Limb (tissue), 2 donors: Measurements from ENCODE around the gene MAP2.
"Not testable (repeated sequence)": the region's sequence is repeated elsewhere in the genome, so short reads cannot be mapped to it uniquely, and the experiment has no call there.

Experiments
- DNase-seq, 2 donors: peaks; one replicate each; pipeline ENCODE4 v3.0.0-alpha.2; 2016; ENCODE audit errors: extremely low spot score in 2 of 2

MAP2 gene

DNA sequence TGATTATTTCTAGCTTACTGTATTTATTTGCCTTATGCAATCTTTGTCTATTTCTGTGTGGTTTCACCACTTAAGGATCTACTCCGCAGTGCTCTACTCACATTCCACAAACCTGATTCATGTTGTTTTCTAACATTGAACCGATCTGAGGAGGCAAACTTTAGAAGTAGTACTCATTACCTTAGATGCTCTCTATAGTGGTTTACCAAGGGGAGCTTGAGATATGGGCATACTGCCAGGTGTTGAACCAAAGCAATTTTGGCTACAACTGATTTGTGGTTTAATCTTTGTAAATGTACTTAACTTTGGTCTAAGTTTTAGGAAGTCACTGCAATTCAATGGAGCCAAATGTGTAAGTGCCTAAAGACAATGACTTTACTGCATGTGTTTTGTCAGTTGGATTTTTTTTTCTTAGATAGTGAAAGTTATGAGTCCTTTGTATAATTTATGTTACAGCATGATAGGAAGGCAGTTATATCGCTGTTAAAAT is 50.1 kb downstream of the MAP2 start:
- no peak for DNase-seq

DNA sequence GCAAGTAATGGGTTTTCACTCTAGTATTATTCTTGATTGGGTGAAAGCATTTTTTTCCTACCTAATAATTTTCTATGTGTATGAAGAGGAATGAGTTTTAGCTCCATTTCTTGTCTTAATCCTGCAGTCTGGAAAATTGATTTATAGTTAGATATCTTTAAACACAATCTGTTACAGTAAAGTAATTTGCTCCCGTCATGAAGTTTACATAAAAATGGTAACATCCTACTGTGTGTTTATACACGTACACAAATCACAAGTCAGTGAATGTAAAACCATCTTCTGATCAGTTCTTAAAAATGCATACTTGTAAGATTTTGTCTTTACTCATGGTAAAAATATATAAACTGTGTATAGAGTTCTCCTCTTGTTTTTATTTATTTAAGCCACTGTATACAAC is 51.1 kb downstream of the MAP2 start:
- DNase-seq = no peak

DNA sequence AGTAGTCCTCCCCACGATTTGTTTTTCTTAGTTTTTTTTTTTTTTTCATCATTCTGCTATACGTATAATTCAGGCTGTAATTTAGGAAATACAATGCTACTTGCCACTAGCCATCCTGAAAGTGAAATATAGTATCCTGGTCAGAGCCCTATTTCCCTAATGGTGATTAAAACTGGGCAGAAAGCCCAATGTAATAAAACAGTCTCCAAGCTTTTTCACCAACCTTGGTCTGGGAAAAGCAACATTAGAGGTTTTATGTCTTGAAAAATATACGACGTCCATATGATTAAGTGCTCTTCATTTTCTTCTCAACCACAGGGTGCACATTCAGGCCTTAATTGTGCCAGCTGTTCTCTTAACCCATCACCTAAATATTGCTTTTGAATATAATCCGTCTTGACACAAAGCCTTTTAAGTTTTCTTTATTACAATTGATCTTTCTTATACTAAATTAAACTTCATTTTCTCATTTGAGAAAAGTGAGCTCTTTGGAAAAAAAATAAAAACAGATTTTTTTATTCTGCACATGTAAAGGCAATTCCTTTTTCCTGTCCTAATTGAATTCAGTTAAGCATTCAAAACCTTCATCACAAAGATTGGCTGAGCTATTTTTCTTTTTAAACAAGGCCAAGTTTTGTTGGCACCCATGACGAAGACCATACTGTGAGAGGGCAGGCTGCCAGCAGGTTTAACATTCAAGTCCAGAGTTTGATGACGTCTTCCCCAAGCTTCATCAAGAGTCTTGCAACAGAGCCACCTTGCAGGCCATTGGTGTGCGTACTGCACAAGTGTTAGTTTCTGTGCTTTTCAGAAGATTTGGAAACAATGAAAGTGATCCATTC is 52.7 kb downstream of the MAP2 start:
- DNase-seq = peak; percentile 63 to 78

DNA sequence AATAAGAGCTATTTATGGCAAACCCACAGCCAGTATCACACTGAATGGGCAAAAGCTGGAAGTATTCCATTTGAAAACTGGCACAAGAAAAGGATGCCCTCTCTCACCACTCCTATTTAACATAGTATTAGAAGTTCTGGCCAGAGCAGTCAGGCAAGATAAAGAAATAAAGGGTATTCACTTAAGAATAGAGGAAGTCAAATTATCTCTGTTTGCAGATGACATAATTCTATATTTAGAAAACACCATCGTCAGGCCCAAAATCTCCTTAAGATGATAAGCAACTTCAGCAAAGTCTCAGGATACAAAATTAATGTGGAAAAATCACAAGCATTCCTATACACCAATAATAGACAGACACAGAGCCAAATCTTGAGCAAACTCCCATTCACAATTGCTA is 68.4 kb downstream of the MAP2 start:
- DNase-seq = not testable (repeated sequence)

DNA sequence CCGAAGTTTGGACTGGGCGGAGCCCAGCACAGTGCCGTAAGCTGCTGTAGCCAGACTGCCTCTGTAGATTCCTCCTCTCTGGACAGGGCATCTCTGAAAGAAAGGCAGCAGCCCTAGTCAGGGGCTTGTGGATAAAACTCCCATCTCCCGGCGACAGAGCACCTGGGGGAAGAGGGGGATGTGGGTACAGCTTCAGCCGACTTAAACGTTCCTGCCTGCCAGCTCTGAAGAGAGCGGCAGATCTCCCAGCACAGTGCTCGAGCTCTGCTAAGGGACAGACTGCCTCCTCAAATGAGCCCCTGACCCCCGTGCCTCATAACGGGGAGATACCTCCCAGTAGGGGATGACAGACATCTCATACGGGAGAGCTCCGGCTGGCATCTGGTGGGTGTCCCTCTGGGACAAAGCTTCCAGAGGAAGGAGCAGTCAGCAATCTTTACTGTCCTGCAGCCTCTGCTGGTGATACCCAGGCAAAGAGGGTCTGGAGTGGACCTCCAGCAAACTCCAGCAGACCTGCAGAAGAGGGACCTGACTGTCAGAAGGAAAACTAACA is 71.3 kb downstream of the MAP2 start:
- not testable (repeated sequence) for DNase-seq

DNA sequence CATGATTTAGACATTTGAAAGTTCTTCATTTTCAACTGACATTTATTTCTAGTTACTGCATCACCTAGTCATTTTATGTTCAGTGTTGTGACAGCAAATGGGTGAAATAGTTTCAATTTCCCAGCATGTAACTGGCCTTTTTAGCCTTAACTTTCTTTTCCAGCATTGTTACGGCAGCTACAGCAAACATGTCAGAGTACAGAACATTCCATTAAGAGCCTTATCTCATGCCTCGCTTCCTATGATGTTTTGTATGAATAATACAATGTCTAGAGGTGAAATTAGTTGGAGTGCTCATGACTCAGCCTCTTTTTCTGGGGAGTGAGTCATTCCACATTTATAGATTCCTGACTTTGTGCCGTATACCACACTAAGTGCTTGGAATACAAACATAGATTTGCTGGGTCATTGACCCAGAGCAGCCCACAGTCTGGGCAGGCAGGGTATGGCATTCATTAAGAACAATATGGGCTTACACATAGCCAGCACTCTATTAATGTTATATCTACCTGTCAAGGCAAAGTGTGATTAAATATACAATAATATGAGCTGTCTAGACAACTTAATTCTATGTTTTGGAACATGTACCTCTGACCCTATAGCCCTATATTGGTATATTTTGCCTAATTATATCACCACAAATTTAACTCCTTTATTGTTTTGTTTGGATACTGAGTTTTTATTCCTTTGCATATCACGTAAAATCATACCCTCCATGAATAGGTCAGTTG is 72.2 kb downstream of the MAP2 start:
- no peak for DNase-seq

DNA sequence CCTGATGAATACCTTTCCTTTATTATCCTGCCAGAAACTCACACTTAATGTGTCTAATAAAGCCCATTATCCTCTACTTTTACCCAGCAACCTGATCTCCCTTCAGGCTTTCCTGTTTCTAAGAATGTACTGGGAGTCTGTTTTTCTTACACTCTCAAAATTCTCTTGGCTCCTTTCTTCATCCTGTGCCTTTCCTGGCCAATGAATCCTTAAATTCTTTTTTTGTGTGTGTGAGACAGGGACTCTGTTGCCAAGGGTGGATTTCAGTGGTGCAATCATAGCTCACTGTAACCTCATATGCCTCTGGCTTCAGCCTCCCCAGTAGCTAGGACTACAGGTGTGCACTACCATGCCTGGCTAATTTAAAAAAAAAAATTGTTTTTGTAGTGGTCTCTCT is 72.7 kb downstream of the MAP2 start:
- DNase-seq = no peak

DNA sequence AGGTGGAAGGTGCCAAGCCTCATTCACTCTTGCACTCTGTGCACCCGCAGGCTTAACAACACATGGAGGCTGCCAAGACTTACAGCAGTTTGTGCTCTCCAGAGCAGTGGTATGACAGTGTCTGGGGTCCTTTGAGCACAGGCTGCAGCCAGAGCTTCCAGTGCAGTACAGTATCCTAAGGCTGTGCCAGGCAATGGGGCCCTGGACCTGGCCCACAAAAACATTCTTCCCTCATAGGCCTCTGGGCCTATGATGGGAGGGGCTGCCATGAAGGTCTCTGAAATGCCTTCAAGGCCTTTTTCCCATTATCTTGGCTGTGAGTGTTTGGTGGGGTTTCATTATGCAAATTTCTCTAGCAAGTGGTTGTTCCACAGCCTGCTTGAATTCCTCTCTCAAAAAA is 74.8 kb downstream of the MAP2 start:
- no peak for DNase-seq

DNA sequence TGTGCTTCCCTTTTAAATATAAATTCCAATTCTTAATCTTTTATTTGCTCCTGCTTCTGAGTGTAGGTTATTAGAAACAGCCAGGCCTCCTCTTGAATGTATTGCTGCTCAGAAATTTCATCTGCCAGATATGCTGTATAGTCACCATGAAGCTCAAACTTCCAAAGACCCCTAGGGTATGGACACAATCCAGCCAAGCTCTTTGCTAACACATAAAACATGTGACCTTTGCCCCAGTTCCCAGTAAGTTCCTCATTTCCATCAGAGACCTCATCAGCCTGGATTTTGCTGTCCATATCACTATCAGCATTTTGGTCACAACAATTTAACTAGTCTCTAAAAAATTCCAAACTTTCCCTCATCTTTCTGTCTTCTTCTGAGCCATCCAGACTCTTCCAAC is 75.2 kb downstream of the MAP2 start:
- no peak for DNase-seq

DNA sequence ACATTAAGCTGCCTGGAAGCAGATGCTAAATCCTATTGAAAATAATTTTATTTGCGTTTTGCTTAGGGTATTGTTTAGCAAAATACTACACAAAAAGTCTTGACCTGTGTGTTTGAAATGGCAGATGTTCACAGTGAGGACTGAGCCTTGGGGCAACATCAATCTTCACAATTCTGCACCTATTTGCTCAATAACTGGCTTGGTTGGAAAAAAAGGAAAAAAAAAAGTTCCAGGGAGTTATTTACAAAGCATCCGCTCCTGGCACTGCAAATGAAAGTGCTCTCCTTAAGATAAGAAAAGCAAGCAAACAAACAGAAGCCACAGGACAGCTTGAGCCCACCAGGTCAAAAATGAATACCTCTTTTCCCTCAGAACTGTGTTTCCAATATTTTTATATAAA is 77.7 kb downstream of the MAP2 start:
- DNase-seq = no peak

DNA sequence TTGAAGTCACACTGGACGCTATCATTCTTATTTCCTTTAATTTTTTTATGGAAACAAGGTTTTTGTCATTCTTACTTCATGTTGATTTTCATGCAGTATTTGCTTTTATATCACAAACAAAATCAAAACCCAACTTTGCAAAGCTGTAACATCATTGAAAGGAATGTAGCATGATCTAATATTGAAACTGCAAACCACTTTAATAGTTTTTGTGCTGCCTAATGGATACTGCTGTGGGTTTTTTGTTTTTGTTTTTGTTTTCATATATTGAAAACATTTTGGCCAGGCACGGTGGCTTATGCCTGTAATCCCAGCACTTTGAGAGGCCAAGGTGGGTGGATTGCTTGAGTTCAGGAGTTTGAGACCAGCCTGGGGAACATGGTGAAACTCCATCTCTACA is 81.6 kb downstream of the MAP2 start:
- DNase-seq = no peak

DNA sequence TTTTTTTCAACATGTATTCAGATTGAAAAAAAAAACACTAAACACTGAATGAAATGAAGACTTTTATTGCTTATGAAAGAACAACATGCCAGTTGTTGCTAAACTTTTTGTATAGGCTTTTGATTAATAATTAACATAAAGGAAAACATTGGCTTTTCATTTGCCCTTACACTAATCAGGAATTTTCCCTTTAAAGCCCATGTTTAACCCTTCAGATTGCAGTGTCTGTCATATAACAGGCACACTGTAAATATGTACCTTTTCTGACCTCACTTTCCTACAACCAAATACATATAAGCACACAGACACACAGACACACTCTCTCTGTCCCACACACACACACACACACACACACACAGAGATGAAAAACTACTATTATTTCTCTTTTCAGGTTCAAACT is 84.4 kb downstream of the MAP2 start:
- DNase-seq = no peak

DNA sequence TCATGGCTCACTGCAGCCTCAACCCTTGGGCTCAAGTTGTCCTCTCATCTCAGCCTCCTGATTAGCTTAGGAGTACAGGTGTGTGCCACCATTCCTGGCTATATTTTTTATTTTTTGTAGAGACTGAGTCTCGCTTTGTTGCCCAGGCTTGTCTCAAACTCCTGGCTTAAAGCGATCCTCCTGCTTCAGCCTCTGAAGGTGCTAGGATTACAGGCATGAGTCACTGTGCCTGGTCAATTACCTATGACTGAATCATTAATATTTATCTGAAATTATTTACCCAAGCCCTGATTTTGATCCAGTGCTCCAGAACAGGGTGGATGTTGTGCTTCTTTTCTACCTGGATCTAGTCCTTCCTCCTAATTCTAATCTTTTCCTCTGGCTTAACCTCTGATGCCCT is 87.8 kb downstream of the MAP2 start:
- DNase-seq = no peak

DNA sequence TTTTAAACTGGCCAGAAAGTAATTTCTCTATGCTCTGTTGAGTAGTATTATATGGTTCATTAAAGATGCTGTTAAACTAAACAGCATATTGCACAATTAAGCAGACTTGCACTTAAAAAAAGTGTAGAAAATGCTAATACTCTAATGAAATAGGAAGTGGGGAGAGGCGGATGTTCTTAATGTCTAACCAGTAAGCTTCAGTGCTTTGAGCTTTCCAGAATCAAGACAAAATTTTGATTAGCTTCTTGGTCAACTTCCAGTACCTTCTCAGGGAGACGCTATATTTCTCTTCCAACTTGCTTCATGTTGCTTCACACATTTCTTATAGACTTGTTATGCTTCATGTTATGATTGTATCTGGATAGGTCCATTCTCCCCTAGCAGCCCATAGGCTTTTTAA is 89.1 kb downstream of the MAP2 start:
- no peak for DNase-seq

DNA sequence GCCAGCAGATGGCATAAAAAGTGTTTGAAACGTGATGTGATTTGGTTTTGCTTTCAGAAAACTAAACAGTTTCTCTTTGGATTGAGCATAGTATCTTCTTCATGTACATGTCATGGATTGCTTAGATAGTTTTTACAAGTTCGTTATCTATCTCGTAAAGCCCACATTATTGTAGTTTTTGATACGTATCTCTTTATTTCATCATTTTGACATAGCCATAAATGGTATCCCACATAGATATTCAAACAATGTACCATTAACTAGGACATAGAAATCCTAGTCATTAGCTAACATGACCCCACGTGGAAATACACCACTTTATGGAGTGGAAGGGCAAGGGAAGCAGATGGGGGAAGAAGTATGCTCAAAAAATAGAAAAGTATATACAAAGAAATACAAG is 93.6 kb downstream of the MAP2 start:
- no peak for DNase-seq

DNA sequence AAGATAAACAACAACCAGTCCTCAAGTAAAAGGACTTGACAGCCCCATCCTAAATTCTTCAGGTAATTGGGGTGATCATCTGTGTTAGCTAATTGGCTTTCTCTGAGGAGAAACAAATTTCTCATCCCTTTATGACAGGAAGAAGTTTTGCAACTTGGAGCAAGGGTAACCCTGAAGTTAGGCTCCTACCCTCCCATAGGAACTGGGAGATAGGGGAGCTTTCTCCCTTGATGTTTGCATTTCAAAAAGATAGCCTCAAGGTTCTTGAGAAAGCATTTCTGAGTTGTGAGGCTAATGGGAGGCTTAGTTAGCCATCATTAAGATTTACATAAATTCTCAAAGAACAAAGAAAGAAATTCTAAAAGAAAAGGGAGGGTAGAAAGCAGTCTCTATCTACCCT is 95.4 kb downstream of the MAP2 start:
- no peak for DNase-seq

DNA sequence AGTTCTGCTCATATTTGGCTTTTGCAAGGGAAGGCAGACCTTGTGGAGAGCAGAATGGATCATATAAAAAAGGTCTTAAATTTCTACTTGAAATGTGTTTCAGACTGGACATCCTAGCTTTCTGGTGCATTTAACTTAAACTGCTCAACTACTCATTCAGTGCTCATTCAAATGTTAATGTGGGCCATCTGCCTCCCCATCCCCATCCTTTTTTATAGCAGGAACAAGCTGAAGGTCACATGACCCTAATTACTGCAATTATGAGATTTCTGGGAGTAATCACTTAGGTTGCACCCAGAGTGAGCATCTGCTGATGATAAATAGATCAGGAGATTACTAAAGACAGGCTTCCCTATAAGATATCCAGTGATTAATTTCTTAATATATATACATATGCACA is 96.1 kb downstream of the MAP2 start:
- DNase-seq = no peak

DNA sequence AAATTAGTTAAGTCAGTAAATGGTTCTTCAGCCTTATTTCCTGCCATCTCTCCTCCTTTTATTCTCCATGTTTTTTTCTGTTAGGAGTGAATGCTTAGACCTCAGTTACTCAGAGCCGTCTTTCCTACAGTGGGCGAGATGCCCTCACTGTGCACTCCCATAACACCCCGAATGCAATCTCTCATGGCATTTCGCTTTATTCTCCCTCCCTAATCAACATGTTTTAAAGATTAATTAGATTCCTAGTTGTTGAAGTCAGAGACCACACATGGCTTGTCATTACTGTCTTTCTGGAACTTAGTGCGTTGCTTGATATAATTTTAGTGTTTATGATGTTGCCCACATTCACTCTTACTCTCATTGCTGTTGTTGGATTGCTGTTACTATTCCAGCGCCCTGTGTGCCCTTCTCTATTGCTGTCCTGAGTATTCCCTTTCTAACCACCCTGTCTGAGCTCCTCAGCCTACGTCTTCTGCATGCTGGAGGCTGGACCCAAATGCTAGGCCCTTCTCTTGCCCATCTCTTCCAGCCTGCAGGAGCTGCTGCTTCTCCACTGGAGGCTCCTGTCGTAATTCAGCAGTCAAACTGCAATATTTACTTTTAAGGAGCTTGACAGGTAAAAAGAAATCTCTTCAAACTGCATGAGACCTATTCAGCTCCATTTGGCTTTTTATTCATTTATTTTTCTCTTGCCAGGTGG is 99.3 kb downstream of the MAP2 start:
- DNase-seq = no peak

DNA sequence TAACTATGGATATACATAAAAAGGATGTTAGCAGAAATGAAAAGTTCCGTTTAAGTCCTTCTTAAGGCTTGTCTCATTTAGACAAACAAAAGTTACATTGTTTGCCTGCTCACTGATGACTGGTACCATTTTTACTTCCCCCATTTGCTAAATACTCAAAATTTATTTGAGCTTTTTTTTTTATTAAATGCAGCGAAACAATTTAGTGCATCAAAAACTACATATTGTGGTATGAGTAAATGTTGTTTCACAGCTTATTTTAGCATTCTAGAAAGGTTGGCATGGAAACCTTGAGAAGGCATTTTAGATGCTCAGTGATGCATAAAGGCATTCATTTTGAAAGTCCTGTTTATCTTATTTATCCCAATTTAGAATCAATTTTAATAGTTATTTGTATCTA is 100.0 kb downstream of the MAP2 start:
- no peak for DNase-seq

DNA sequence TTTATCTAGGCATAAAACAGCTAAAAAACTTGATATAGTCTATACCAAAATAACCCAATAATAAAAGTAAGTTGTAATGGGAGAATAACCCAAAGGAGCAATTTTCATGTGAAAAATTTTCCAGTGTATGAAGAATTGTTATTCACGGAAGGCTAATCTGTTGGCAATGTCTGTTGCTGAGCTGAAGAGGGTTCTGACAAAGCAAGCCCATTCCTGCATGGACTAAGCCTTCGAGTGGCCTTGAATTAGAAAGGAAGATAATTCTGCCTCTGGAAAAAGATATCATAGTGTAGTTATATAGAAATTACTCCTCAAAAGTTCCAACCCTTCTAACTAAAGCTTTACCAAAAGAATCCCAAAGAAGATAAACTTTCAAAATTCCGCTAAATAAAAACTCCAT is 101.5 kb downstream of the MAP2 start:
- peak in 1 of 2 donors; percentile 18 for DNase-seq

DNA sequence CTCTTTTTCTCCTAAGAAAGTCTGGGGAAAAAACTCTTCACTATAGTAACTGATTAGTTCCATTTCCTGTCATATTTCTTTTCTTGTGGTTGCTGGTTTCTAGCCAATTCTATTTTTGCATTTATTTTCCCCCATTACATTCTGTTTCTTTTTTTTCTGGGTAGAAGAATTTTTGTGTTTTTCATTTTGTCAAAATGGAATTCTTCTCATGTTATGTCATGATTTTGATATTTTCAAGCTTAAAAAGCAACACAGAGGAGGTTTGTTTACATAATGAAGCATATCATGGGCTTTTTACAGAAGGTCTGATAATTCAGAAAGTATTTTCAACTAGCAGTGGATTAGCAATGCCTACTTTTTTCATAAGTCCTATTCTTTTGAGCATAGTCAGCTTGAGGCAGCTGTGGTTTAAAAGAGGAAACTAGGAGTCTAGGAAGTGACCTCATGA is 102.0 kb downstream of the MAP2 start:
- peak in 1 of 2 donors; percentile 68 for DNase-seq

DNA sequence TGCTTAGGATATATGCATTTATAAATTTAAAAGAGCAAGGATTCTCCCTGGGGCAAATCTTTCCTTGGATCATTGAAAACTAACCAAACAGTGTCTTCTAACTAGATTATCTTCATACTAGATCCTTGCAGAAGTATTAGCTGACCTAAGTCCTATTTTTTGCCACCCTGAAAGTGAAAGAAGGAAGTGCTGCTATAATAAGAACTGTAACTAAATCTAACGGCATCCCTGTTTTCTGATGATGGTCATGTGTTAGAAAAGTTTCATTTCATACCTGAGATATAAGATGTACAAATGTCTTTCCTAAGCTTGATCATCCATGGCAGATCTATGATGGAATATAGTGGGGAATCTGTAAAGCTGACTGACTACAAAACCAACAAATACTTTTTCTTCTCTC is 102.7 kb downstream of the MAP2 start:
- DNase-seq = no peak
